K562 (cell line): ENCODE measurements around the gene NAV2. TPM values are rescaled to one million over a fixed set of nuclear protein-coding genes. Genes with fewer than 3 reads are reported as not detected.

Source experiments
- ATAC-seq: fragments of 200-7000 bp; cut with Tn5 transposase; 3 replicates; pipeline ENCODE4 v1.9.1; 2020; ENCODE audit warnings: moderate library complexity
- BruUV-seq: library from RNA; stranded (reverse); fragments of 400-500 nt; replicated peaks from 2 replicates; lab custom pipeline; 2021; lab: Mats Ljungman, UMichigan
- CTCF ChIA-PET: fragments of 300-600 bp; formaldehyde crosslinking; extraction: SDS; loops from one replicate; lab custom pipeline; 2021; ENCODE audit warnings: low intra/inter-chr PET ratio; lab: Yijun Ruan, JAX
- POLR2A ChIA-PET: fragments of 300-600, 350-650 bp; sonication (Branson Sonifier 250); formaldehyde crosslinking; extraction: SDS; loops from one replicate; lab custom pipeline; 2021; ENCODE audit warnings: antibody characterized with exemption, inconsistent platforms; lab: Yijun Ruan, JAX
- DNase-seq, 4 experiments: peaks; one replicate each; pipeline versions ENCODE4 v3.0.0 to v3.0.0-alpha.2; 2011 to 2018; ENCODE audit warnings: low spot score in 3 of 4, mixed read lengths in 3 of 4; ENCODE audit errors: extremely low read depth in 1 of 4
- FAIRE-seq: peaks from 2 replicates; lab custom pipeline; 2011; peaks lifted over from hg19 to GRCh38; lab: Jason Lieb, UNC
- H2AFZ ChIP-seq: 2 replicates; pipeline ENCODE4 v1.6.0; 2011; ENCODE audit warnings: low read depth, low read length, control low read depth, inconsistent platforms
- H3K27ac ChIP-seq: fragments of 200-600 bp; 3 replicates; pipeline ENCODE4 v1.8.0; 2011; ENCODE audit warnings: low read depth, mild to moderate bottlenecking, control low read depth, inconsistent platforms, low read length, moderate library complexity, mixed read lengths; ENCODE audit errors: extremely low read depth
- H3K27me3 ChIP-seq, 2 experiments: fragments of 300-600 bp in 1 of 2; 2 replicates in 1 of 2; 3 replicates in 1 of 2; pipeline versions ENCODE4 v1.6.0 to v1.8.0; 2011; ENCODE audit warnings: inconsistent platforms in 2 of 2, low read length in 2 of 2, mild to moderate bottlenecking in 1 of 2, mixed read lengths in 1 of 2, moderate library complexity in 1 of 2; ENCODE audit not compliant: control insufficient read depth in 2 of 2, insufficient read depth in 2 of 2
- H3K36me3 ChIP-seq: fragments of 300-600 bp; 3 replicates; pipeline ENCODE4 v1.8.0; 2011; ENCODE audit warnings: mild to moderate bottlenecking, low read length, inconsistent platforms; ENCODE audit not compliant: control insufficient read depth, insufficient read depth
- H3K4me1 ChIP-seq, 2 experiments: fragments of 200-600 bp in 1 of 2; replicated peaks in 1 of 2; 2 replicates in 1 of 2; 3 replicates in 1 of 2; pipeline versions ENCODE4 v1.5.1 to v1.8.0; 2011; ENCODE audit warnings: inconsistent platforms in 2 of 2, low read length in 2 of 2, mild to moderate bottlenecking in 1 of 2, mixed read lengths in 1 of 2, moderate library complexity in 1 of 2; ENCODE audit not compliant: control insufficient read depth in 2 of 2, insufficient read depth in 2 of 2
- H3K4me2 ChIP-seq: 2 replicates; pipeline ENCODE4 v1.6.1; 2011; ENCODE audit warnings: low read length, control low read depth, inconsistent platforms, mixed read lengths; ENCODE audit not compliant: insufficient read depth
- H3K4me3 ChIP-seq: fragments of 200-600 bp; sonication (generic), shearing (Covaris generic); 2 replicates; pipeline ENCODE4 v1.5.1; 2016; ENCODE audit warnings: control low read depth, inconsistent platforms
- H3K79me2 ChIP-seq: fragments of 200-600 bp; 3 replicates; pipeline ENCODE4 v1.8.0; 2011; ENCODE audit warnings: low read length, inconsistent platforms; ENCODE audit not compliant: control insufficient read depth, insufficient read depth
- H3K9ac ChIP-seq, 2 experiments: 2 replicates each; pipeline versions ENCODE4 v1.6.0 to v1.6.1; 2011; ENCODE audit warnings: low read depth in 2 of 2, low read length in 2 of 2, control low read depth in 1 of 2, inconsistent platforms in 1 of 2, mild to moderate bottlenecking in 1 of 2, mixed read lengths in 1 of 2; ENCODE audit not compliant: insufficient read depth in 1 of 2
- H3K9me1 ChIP-seq: one replicate; pipeline ENCODE4 v1.6.0; 2011; ENCODE audit warnings: inconsistent platforms, mild to moderate bottlenecking, low read length, moderate library complexity; ENCODE audit not compliant: control insufficient read depth, insufficient read depth
- H3K9me3 ChIP-seq: replicated peaks from 2 replicates; pipeline ENCODE4 v1.5.1; 2011; ENCODE audit warnings: low read depth, low read length, inconsistent platforms; ENCODE audit not compliant: control insufficient read depth, insufficient read depth
- H4K20me1 ChIP-seq: replicated peaks from 2 replicates; pipeline ENCODE4 v1.6.1; 2011; ENCODE audit warnings: low read length, inconsistent platforms, mixed read lengths; ENCODE audit not compliant: control insufficient read depth, insufficient read depth
- FIP1L1 ChIP-seq: fragments of 200-400 bp; formaldehyde crosslinking; IDR thresholded peaks from 2 replicates; pipeline ENCODE4 v1.6.1; 2018; ENCODE audit warnings: mild to moderate bottlenecking, low read depth, low read length; ENCODE audit not compliant: poor library complexity, severe bottlenecking
- HMG20B ChIP-seq: fragments of 250-450 bp; sonication (Bioruptor Pico); IDR thresholded peaks from 2 replicates; pipeline ENCODE4 v1.5.0; 2021; ENCODE audit warnings: mild to moderate bottlenecking
- HNRNPLL ChIP-seq: fragments of 200-400 bp; formaldehyde crosslinking; IDR thresholded peaks from 2 replicates; pipeline ENCODE4 v1.6.1; 2017; ENCODE audit warnings: low read length, low read depth, mild to moderate bottlenecking; ENCODE audit not compliant: poor library complexity, severe bottlenecking
- MIER1 ChIP-seq: fragments of 450-650 bp; IDR thresholded peaks from 2 replicates; pipeline ENCODE4 v1.6.1; 2016; ENCODE audit warnings: antibody characterized with exemption, mild to moderate bottlenecking, low read depth
- RAD21 ChIP-seq, 2 experiments: fragments of 250-450 bp in 1 of 2; fragments of 450-650 bp in 1 of 2; sonication (Bioruptor Pico) in 1 of 2; formaldehyde crosslinking in 1 of 2; IDR thresholded peaks in 1 of 2; conservative IDR thresholded peaks in 1 of 2; 2 replicates each; pipeline versions ENCODE4 v1.4.0 to v1.8.0; 2020 to 2022; ENCODE audit warnings: mild to moderate bottlenecking in 2 of 2, moderate library complexity in 1 of 2
- SMARCA5 ChIP-seq: fragments of 450-650 bp; IDR thresholded peaks from 2 replicates; pipeline ENCODE4 v1.6.1; 2016
- SRF ChIP-seq, 2 experiments: fragments of 250-450, 450-650 bp in 1 of 2; sonication (Bioruptor Pico) in 1 of 2; sonication (generic) in 1 of 2; formaldehyde crosslinking; IDR thresholded peaks; 2 replicates each; pipeline versions ENCODE4 v1.5.0 to v1.5.1; 2020 to 2022; ENCODE audit warnings: mild to moderate bottlenecking in 1 of 2, missing genetic modification reagents in 1 of 2
- SRSF9 ChIP-seq: fragments of 200-400 bp; formaldehyde crosslinking; IDR thresholded peaks from 2 replicates; pipeline ENCODE4 v1.6.1; 2017; ENCODE audit warnings: low read depth, low read length, borderline replicate concordance
- TCFL5 ChIP-seq: fragments of 250-450 bp; sonication (Bioruptor Pico); conservative IDR thresholded peaks from 2 replicates; pipeline ENCODE4 v1.6.1; 2021; ENCODE audit warnings: mild to moderate bottlenecking, moderate library complexity, matching md5 sums
- ZNF384 ChIP-seq: IDR thresholded peaks from 2 replicates; pipeline ENCODE4 v1.6.1; 2012; ENCODE audit warnings: low read depth, low read length, improper control_type of control experiment
- ZNF76 ChIP-seq: fragments of 250-450 bp; sonication (Bioruptor Pico); IDR thresholded peaks from 2 replicates; pipeline ENCODE4 v1.4.0; 2020; ENCODE audit warnings: mild to moderate bottlenecking, moderate library complexity, borderline replicate concordance
- WGBS: fragments of 100-300 bp; shearing (Covaris generic); methylation state at CpG from one replicate; pipeline ENCODE4 v1.1.6; 2016; ENCODE audit warnings: low coverage, mixed read lengths; ENCODE audit not compliant: insufficient coverage; ENCODE audit errors: missing lambda C conversion rate; 5-methylcytosine and 5-hydroxymethylcytosine counted together
- in situ Hi-C: fragments of 300-500 bp; cut with MboI; formaldehyde crosslinking; loops from 4 replicates; pipeline ENCODE4 v1.15.0; 2018; ENCODE audit warnings: inconsistent platforms, mixed read lengths
- intact Hi-C: fragments of 100-400 bp; cut with micrococcal nuclease; formaldehyde crosslinking; loops from 2 replicates; pipeline ENCODE4 v1.14.2; 2022
- polyA plus RNA-seq, 8 experiments: library from polyadenylated mRNA; depleted of rRNA in 4 of 8; stranded (reverse) in 5 of 8; unstranded in 3 of 8; fragments of >200 nt; fragmentation: Nextera tagmentation in 2 of 8; fragmentation: Illumina TruSeq in 1 of 8; extraction: Ambion mirVana in 2 of 8; extraction: Trizol in 1 of 8; gene quantifications; 2 replicates each; pipeline versions ENCODE4 v1.2.1 to v1.2.3, GENCODE V29; 2011 to 2014; ENCODE audit warnings: inconsistent platforms in 1 of 8, missing spikeins in 1 of 8
- total RNA-seq, 7 experiments: library from RNA; depleted of rRNA in 6 of 7; stranded (reverse); fragments of >200 nt in 6 of 7; fragmentation: Illumina TruSeq in 2 of 7; extraction: Trizol in 2 of 7; gene quantifications; 2 replicates each; pipeline versions ENCODE4 v1.2.1 to v1.2.3, GENCODE V29; 2011 to 2021; ENCODE audit warnings: low replicate concordance in 1 of 7
- TF ChIP-seq, protein P1 (sequence below), 3 experiments: IDR thresholded peaks in 2 of 3; conservative IDR thresholded peaks in 1 of 3; 2 replicates each; pipeline ENCODE4 v1.5.1; 2011 to 2012; ENCODE audit warnings: low read length in 3 of 3, mild to moderate bottlenecking in 3 of 3, control low read depth in 2 of 3, improper control_type of control experiment in 1 of 3, inconsistent platforms in 1 of 3, low read depth in 1 of 3, mixed read lengths in 1 of 3, moderate library complexity in 1 of 3; ENCODE audit not compliant: insufficient read depth in 2 of 3

The NAV2 gene
- total and polyA plus RNA-seq, 9 of the 15 experiments (the other 6 are each of a cell fraction or from before 2014, with no cell fraction given): 0.03 to 0.35 (median 0.05) TPM

DNA sequence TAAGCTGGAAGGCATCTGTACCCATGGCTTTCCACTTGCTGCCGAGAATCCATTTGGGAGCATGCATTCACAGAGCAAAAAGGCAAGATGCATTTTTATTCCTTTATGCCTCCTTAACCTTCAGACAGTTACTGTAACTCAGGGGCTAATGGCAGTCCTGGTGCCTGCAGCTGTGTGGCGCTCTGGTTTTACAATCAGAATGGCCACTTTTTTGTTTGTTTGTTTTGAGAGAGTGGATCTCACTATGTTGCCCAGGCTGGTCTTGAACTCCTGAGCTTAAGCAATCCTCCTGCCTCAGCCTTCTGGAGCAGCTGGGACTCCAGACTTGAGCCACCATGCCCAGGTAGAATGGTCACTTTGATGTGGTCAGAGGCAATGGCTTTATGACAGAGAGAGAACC lies 101.8 kb downstream of the NAV2 start:
- in situ Hi-C loops: no loop called here
- Histone ChIP-seq H2AFZ (no peak overlapping the region), H3K36me3 (no peaks in the 10 kb centered on the region), H3K27ac (no peak overlapping the region), H4K20me1 (no peaks in the 10 kb centered on the region; the same call in 1 of the 2 replicates), H3K4me3 (no peak overlapping the region), H3K9ac (no peak overlapping the region), H3K4me2 (no peak overlapping the region), H3K4me1 (no peaks in the 10 kb centered on the region), H3K79me2 (no peaks in the 10 kb centered on the region), H3K27me3 (peaks cover 0 to 15% of the 10 kb centered on the region in 2 experiments; a peak in 4 of 5 replicates), H3K9me3 (no peaks in the 10 kb centered on the region), H3K9me1 (no peaks in the 10 kb centered on the region)
- WGBS: 0% methylated on average over 2 of the region's 2 CpGs
- ChIA-PET CTCF (no interaction called here), POLR2A (no interaction called here)
- FAIRE-seq (no peak), ATAC-seq (peak; percentile 42; the same call in 2 of the 3 replicates), DNase-seq (no peak)
- no peak for TF ChIP-seq HMG20B (CRISPR knock-in tag)
- no peak for TF ChIP-seq ZNF384
- TF ChIP-seq SMARCA5: no peak
- TF ChIP-seq FIP1L1: no peak
- TF ChIP-seq SRSF9: no peak
- no peak for TF ChIP-seq TCFL5 (CRISPR knock-in tag)
- TF ChIP-seq, protein P1, sequence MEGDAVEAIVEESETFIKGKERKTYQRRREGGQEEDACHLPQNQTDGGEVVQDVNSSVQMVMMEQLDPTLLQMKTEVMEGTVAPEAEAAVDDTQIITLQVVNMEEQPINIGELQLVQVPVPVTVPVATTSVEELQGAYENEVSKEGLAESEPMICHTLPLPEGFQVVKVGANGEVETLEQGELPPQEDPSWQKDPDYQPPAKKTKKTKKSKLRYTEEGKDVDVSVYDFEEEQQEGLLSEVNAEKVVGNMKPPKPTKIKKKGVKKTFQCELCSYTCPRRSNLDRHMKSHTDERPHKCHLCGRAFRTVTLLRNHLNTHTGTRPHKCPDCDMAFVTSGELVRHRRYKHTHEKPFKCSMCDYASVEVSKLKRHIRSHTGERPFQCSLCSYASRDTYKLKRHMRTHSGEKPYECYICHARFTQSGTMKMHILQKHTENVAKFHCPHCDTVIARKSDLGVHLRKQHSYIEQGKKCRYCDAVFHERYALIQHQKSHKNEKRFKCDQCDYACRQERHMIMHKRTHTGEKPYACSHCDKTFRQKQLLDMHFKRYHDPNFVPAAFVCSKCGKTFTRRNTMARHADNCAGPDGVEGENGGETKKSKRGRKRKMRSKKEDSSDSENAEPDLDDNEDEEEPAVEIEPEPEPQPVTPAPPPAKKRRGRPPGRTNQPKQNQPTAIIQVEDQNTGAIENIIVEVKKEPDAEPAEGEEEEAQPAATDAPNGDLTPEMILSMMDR (IDR thresholded peaks at IDR 0.05 in 2 of 3, conservative IDR thresholded peaks at IDR 0.05 in 1 of 3; ENCODE audit: insufficient read depth in 2 of 3, low read depth in 1 of 3, low read length in 3 of 3): peak in 2 of 3 experiments; percentile 16 to 43; a peak in 2 of 6 replicates
- no peak for TF ChIP-seq MIER1
- peak in 1 of 2 experiments; percentile 38; a peak in 2 of 4 replicates for TF ChIP-seq RAD21 (CRISPR knock-in tag; conservative IDR thresholded peaks at IDR 0.05 in 1 of 2, IDR thresholded peaks at IDR 0.05 in 1 of 2)
- no peak for TF ChIP-seq SRF (CRISPR knock-in tag; IDR thresholded peaks at IDR 0.05)
- TF ChIP-seq ZNF76 (CRISPR knock-in tag): no peak
- TF ChIP-seq HNRNPLL: no peak
- intact Hi-C loops: loop anchor here (5.0 kb wide), 1 partner anchor 88 kb away; no protein-coding TSS in a partner anchor
- no TSS peak for BruUV-seq
